ENCODE data around the gene OR4E1.

DNA sequence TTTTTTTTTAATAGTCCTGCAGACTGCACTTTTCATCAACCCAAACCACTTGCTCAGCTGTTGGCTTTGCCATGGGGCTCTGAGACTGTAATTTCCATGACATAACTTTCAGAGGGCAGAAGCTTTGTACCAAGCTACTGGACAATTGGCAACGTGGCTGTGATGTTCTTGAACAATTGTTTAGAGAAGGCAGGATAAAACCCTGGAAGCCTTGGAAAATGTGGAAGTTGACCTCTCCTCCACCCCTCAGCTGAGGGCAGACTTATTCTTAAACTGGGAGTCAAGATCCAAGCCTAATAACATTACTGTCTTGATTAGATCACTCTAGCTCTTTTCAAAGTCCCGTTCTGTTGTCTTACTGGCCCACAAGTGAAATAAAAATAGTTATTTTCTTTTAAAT, 2.2 kb downstream of the OR4E1 start:
- TF ChIP-seq POLR2A (IDR thresholded peaks at IDR 0.05; ENCODE audit: low read depth, low read length) = no peak
- TF ChIP-seq TAF1 (IDR thresholded peaks at IDR 0.05; ENCODE audit: low read depth, low read length) = no peak
- no peak for TF ChIP-seq POLR2AphosphoS5 (IDR thresholded peaks at IDR 0.05; ENCODE audit: low read depth, low read length)
- TF ChIP-seq PAX5 (IDR thresholded peaks at IDR 0.05; ENCODE audit: insufficient read depth, low read length, severe bottlenecking) = no peak
- no peak for TF ChIP-seq POU2F2 (IDR thresholded peaks at IDR 0.05; ENCODE audit: low read depth, low read length)
